Forelimb muscle (tissue), 1 donor: ENCODE measurements around the gene TMIGD3. TPM values are rescaled to one million over a fixed set of nuclear protein-coding genes. Genes with fewer than 3 reads are reported as not detected.
"Not testable (repeated sequence)": the region's sequence is repeated elsewhere in the genome, so short reads cannot be mapped to it uniquely, and the experiment has no call there.

Source experiments
- DNase-seq: peaks from one replicate; pipeline ENCODE4 v3.0.0-alpha.2; 2013; ENCODE audit warnings: low read depth
- polyA plus RNA-seq: library from polyadenylated mRNA; unstranded; fragments of 120-200 nt; gene quantifications from one replicate; pipeline ENCODE4 v1.2.1, GENCODE V29; 2013; ENCODE audit not compliant: insufficient read length

TMIGD3 gene
- 0.24 TPM for polyA plus RNA-seq

GRCh38 chr1:111503585-111504060, at the start of gene TMIGD3, which contains the start of gene ADORA3:
TMIGD3 (minus strand) TSS chr1:111503633; CDS start chr1:111503354, 279 bp downstream.
ADORA3 (minus strand) TSS chr1:111503633; CDS start chr1:111503354, 279 bp downstream.
- DNase-seq = no peak

- no peak for DNase-seq
Measured at GRCh38 chr1:111553196-111553595, 49.8 kb upstream of the TMIGD3 start.

GRCh38 chr1:111552587-111552986, 49.2 kb upstream of the TMIGD3 start:
- no peak for DNase-seq

GRCh38 chr1:111551623-111552411, 48.4 kb upstream of the TMIGD3 start:
- DNase-seq = no peak

GRCh38 chr1:111547786-111548185, 44.4 kb upstream of the TMIGD3 start:
- not testable (repeated sequence) for DNase-seq

GRCh38 chr1:111542187-111542586, 38.8 kb upstream of the TMIGD3 start:
- no peak for DNase-seq

- DNase-seq = no peak
Measured at GRCh38 chr1:111541721-111542120, 38.3 kb upstream of the TMIGD3 start.

- no peak for DNase-seq
Measured at GRCh38 chr1:111540928-111541327, 37.5 kb upstream of the TMIGD3 start.

GRCh38 chr1:111538343-111539025, 35.1 kb upstream of the TMIGD3 start:
- DNase-seq = no peak

GRCh38 chr1:111535256-111536191, 32.1 kb upstream of the TMIGD3 start:
- no peak for DNase-seq

- no peak for DNase-seq
Measured at GRCh38 chr1:111520053-111520452, 16.6 kb upstream of the TMIGD3 start.

- no peak for DNase-seq
Measured at GRCh38 chr1:111517469-111518225, 14.2 kb upstream of the TMIGD3 start.

GRCh38 chr1:111516005-111516535, 12.6 kb upstream of the TMIGD3 start:
- no peak for DNase-seq

- no peak for DNase-seq
Measured at GRCh38 chr1:111515291-111516004, 12.0 kb upstream of the TMIGD3 start.

- no peak for DNase-seq
Measured at GRCh38 chr1:111513410-111514020, 10.1 kb upstream of the TMIGD3 start.

GRCh38 chr1:111512931-111513330, 9.5 kb upstream of the TMIGD3 start:
- DNase-seq = no peak

GRCh38 chr1:111512132-111512889, 8.9 kb upstream of the TMIGD3 start:
- no peak for DNase-seq

- no peak for DNase-seq
Measured at GRCh38 chr1:111511370-111511769, 7.9 kb upstream of the TMIGD3 start.

- no peak for DNase-seq
Measured at GRCh38 chr1:111509997-111510375, 6.6 kb upstream of the TMIGD3 start.
